OCI-LY3 (cell line): Measurements from ENCODE around the gene SLC10A6.

Source experiments
- EZH2phosphoT487 ChIP-seq: fragments of 200-600 bp; shearing (Covaris generic); IDR thresholded peaks from 2 replicates; pipeline ENCODE4 v1.6.1; 2018; ENCODE audit warnings: antibody characterized with exemption, mixed run types, low read depth
- TF ChIP-seq, protein P1 (sequence below): fragments of 200-600, 300-600 bp; sonication (generic); IDR thresholded peaks from 2 replicates; pipeline ENCODE4 v1.5.1; 2014; ENCODE audit warnings: antibody characterized with exemption, low read length, low read depth

DNA sequence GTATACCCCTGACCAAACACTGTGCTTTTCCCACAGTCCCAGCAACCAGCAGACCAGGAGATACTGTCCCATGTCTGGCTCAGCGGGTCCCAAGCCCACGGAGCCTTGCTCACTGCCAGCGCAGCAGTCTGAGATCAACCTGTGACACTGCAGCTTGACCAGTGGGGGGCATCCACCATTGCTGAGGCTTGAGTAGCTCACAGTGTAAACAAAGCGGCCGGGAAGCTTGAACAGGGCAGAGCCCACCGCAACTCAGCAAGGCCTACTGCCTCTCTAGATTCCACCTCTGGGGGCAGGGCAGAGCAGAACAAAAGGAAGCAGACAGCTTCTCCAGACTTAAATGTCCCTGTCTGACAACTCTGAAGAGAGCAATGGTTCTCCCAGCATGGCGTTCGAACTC, 58.1 kb downstream of the SLC10A6 start:
- TF ChIP-seq, protein P1, sequence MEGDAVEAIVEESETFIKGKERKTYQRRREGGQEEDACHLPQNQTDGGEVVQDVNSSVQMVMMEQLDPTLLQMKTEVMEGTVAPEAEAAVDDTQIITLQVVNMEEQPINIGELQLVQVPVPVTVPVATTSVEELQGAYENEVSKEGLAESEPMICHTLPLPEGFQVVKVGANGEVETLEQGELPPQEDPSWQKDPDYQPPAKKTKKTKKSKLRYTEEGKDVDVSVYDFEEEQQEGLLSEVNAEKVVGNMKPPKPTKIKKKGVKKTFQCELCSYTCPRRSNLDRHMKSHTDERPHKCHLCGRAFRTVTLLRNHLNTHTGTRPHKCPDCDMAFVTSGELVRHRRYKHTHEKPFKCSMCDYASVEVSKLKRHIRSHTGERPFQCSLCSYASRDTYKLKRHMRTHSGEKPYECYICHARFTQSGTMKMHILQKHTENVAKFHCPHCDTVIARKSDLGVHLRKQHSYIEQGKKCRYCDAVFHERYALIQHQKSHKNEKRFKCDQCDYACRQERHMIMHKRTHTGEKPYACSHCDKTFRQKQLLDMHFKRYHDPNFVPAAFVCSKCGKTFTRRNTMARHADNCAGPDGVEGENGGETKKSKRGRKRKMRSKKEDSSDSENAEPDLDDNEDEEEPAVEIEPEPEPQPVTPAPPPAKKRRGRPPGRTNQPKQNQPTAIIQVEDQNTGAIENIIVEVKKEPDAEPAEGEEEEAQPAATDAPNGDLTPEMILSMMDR, result no peak
- TF ChIP-seq EZH2phosphoT487, result no peak
